Lung (tissue), 12 donors: ENCODE results near the gene ATF6. TPM values are rescaled to one million over a fixed set of nuclear protein-coding genes. Genes with fewer than 3 reads are reported as not detected.

ENCODE experiments used
- ATAC-seq: fragments of 200-7000 bp; cut with Tn5 transposase; one replicate; pipeline ENCODE4 v1.9.1; 2020; ENCODE audit warnings: moderate number of reproducible peaks; ENCODE audit not compliant: insufficient read depth, low FRiP score
- DNase-seq, 3 donors: peaks; one replicate each; pipeline ENCODE4 v3.0.0-alpha.2; 2013 to 2017
- H3K27ac ChIP-seq, 2 donors: one replicate each; pipeline ENCODE4 v1.5.1; 2013; ENCODE audit warnings: mild to moderate bottlenecking in 2 of 2, moderate library complexity in 2 of 2, control low read depth in 1 of 2, inconsistent platforms in 1 of 2, low read depth in 1 of 2, low read length in 1 of 2
- H3K27me3 ChIP-seq, 3 donors: one replicate each; pipeline ENCODE4 v1.5.1; 2013; ENCODE audit warnings: low read length in 2 of 3; ENCODE audit not compliant: control insufficient read depth in 3 of 3, insufficient read depth in 3 of 3
- H3K36me3 ChIP-seq, 4 donors: one replicate each; pipeline ENCODE4 v1.5.1; 2013; ENCODE audit warnings: low read length in 4 of 4, mild to moderate bottlenecking in 1 of 4, moderate library complexity in 1 of 4; ENCODE audit not compliant: control insufficient read depth in 4 of 4, insufficient read depth in 4 of 4
- H3K4me1 ChIP-seq, 5 donors: one replicate each; pipeline ENCODE4 v1.5.1; 2013; ENCODE audit warnings: low read length in 5 of 5, mild to moderate bottlenecking in 2 of 5, moderate library complexity in 1 of 5; ENCODE audit not compliant: control insufficient read depth in 5 of 5, insufficient read depth in 5 of 5
- H3K4me3 ChIP-seq: one replicate; pipeline ENCODE4 v1.5.1; 2013; ENCODE audit warnings: mild to moderate bottlenecking, control low read depth, moderate library complexity
- H3K9ac ChIP-seq, 2 donors: one replicate each; pipeline ENCODE4 v1.5.1; 2013; ENCODE audit warnings: low read length in 2 of 2, control low read depth in 1 of 2; ENCODE audit not compliant: insufficient read depth in 1 of 2
- H3K9me3 ChIP-seq, 4 donors: one replicate each; pipeline ENCODE4 v1.5.1; 2013; ENCODE audit warnings: low read length in 3 of 4, mild to moderate bottlenecking in 1 of 4, moderate library complexity in 1 of 4; ENCODE audit not compliant: control insufficient read depth in 4 of 4, insufficient read depth in 3 of 4
- CTCF ChIP-seq: IDR thresholded peaks from 2 replicates; pipeline ENCODE4 v1.5.1; 2012; ENCODE audit warnings: mild to moderate bottlenecking; ENCODE audit errors: control extremely low read depth, extremely low read depth
- WGBS, 2 donors: extraction: QIAGEN DNeasy Blood & Tissue Kit; methylation state at CpG; one replicate each; pipeline ENCODE4 v1.1.7; 2013; 5-methylcytosine and 5-hydroxymethylcytosine counted together
- polyA plus RNA-seq, 2 donors: library from polyadenylated mRNA; stranded (reverse); fragments of 200-250 nt; gene quantifications; one replicate each; pipeline ENCODE4 v1.2.1, GENCODE V29; 2013
- total RNA-seq, 2 donors: library from RNA; depleted of rRNA in 1 of 2; stranded (reverse); fragments of >200 nt in 1 of 2; gene quantifications; one replicate each; pipeline ENCODE4 v1.2.1, GENCODE V29; 2014 to 2021
- donor health status: control.
- donor health status: control.
- donor health status: Bipolar disorder and iron deficiency.
- donor health status: healthy.
- donor health status: DM: yes; HTN: yes; CAD: no.

Gene ATF6
- total and polyA plus RNA-seq, 4 donors: 4.3 to 44.8 (median 22.6) TPM

- Histone ChIP-seq H3K27me3 (peaks cover 0 to 6% (median 5%) of the 10 kb centered on the region in 3 donors), H3K4me1 (no peaks in the 10 kb centered on the region), H3K27ac (peak overlapping the region in 1 of 2 donors; percentile 71), H3K36me3 (no peaks in the 10 kb centered on the region), H3K9me3 (no peaks in the 10 kb centered on the region), H3K4me3 (no peak overlapping the region), H3K9ac (no peak overlapping the region)
- ATAC-seq (peak; percentile 54), DNase-seq (peak in 2 of 3 donors; percentile 53 to 62)
- peak; percentile 52 for TF ChIP-seq CTCF
- 74% methylated on average over 4 of the region's 4 CpGs for WGBS, 2 donors
These were observed 27.4 kb upstream of the ATF6 start for GRCh38 chr1:161738627-161739287.

- peak; percentile 50 for ATAC-seq
These were observed 26.1 kb upstream of the ATF6 start for GRCh38 chr1:161739865-161740566.

GRCh38 chr1:161740921-161741320, 25.2 kb upstream of the ATF6 start:
- TF ChIP-seq CTCF: no peak
- DNase-seq: no peak
- Histone ChIP-seq H3K4me1 (no peaks in the 10 kb centered on the region), H3K9me3 (no peaks in the 10 kb centered on the region), H3K36me3 (no peaks in the 10 kb centered on the region), H3K27me3 (peaks cover 0 to 6% (median 2%) of the 10 kb centered on the region in 3 donors), H3K4me3 (no peak overlapping the region), H3K9ac (no peak overlapping the region), H3K27ac (no peak overlapping the region)
- no peak for ATAC-seq
- WGBS, 2 donors: 70 to 71% methylated on average over 6 of the region's 6 CpGs

More at GRCh38 chr1:161739865-161740566, 26.1 kb upstream of the ATF6 start:
- Histone ChIP-seq H3K4me3 (no peak overlapping the region), H3K4me1 (no peaks in the 10 kb centered on the region), H3K9me3 (no peaks in the 10 kb centered on the region), H3K36me3 (no peaks in the 10 kb centered on the region), H3K27ac (peak overlapping the region in 1 of 2 donors; percentile 64), H3K27me3 (peaks cover 0 to 6% (median 5%) of the 10 kb centered on the region in 3 donors), H3K9ac (no peak overlapping the region)
- TF ChIP-seq CTCF: no peak
- 37 to 41% methylated on average over 8 of the region's 8 CpGs for WGBS, 2 donors
- DNase-seq: peak in 1 of 3 donors; percentile 13
